SK-N-SH treated with all-trans-retinoic acid at 6 μM for 48 hours (cell line): ENCODE measurements around the gene EIF5B.

Source experiments
- ATAC-seq: fragments of 200-7000 bp; cut with Tn5 transposase; 3 replicates; pipeline ENCODE4 v1.9.1; 2020; ENCODE audit warnings: mild to moderate bottlenecking, moderate library complexity
- ARNTL ChIP-seq: fragments of 450-650 bp; formaldehyde crosslinking; IDR thresholded peaks from 2 replicates; pipeline ENCODE4 v1.5.0; 2020; ENCODE audit warnings: low read depth, mild to moderate bottlenecking, moderate library complexity, borderline replicate concordance
- BACH2 ChIP-seq: fragments of 250-450 bp; sonication (Bioruptor Pico); IDR thresholded peaks from 2 replicates; pipeline ENCODE4 v1.9.0; 2021; ENCODE audit warnings: mild to moderate bottlenecking, borderline replicate concordance
- CREB5 ChIP-seq: fragments of 250-450 bp; sonication (Bioruptor Pico); IDR thresholded peaks from 2 replicates; pipeline ENCODE4 v1.5.1; 2020; ENCODE audit warnings: low read depth, mild to moderate bottlenecking, moderate library complexity
- CSRNP3 ChIP-seq: fragments of 250-450 bp; sonication (Bioruptor Pico); IDR thresholded peaks from 2 replicates; pipeline ENCODE4 v1.5.1; 2021; ENCODE audit warnings: mild to moderate bottlenecking, moderate library complexity
- ESRRG ChIP-seq: fragments of 250-450 bp; sonication (Bioruptor Pico); IDR thresholded peaks from 2 replicates; pipeline ENCODE4 v1.6.1; 2021; ENCODE audit warnings: mild to moderate bottlenecking
- ISL1 ChIP-seq: fragments of 250-450 bp; sonication (Bioruptor Pico); IDR thresholded peaks from 2 replicates; pipeline ENCODE4 v2.1.2; 2022; ENCODE audit warnings: mild to moderate bottlenecking, moderate library complexity
- OSR1 ChIP-seq: fragments of 250-450 bp; sonication (Bioruptor Pico); IDR thresholded peaks from 2 replicates; pipeline ENCODE4 v1.8.0; 2022; ENCODE audit warnings: moderate library complexity, mild to moderate bottlenecking, inconsistent platforms
- POU6F1 ChIP-seq: fragments of 250-450 bp; sonication (Bioruptor Pico); IDR thresholded peaks from 2 replicates; pipeline ENCODE4 v1.8.0; 2021; ENCODE audit warnings: low read depth, mild to moderate bottlenecking, moderate library complexity, borderline replicate concordance
- PPARA ChIP-seq: fragments of 250-450 bp; sonication (Bioruptor Pico); IDR thresholded peaks from 2 replicates; pipeline ENCODE4 v1.5.0; 2020; ENCODE audit warnings: mild to moderate bottlenecking, borderline replicate concordance
- RARB ChIP-seq: fragments of 250-450 bp; sonication (Bioruptor Pico); IDR thresholded peaks from 2 replicates; pipeline ENCODE4 v1.8.0; 2021; ENCODE audit warnings: mild to moderate bottlenecking, moderate library complexity
- SNAI2 ChIP-seq: fragments of 250-450 bp; sonication (Bioruptor Pico); IDR thresholded peaks from 2 replicates; pipeline ENCODE4 v1.5.0; 2020; ENCODE audit warnings: mild to moderate bottlenecking, moderate library complexity
- TCF4 ChIP-seq: fragments of 250-450 bp; sonication (Bioruptor Pico); IDR thresholded peaks from 2 replicates; pipeline ENCODE4 v1.8.0; 2021; ENCODE audit warnings: mild to moderate bottlenecking, moderate library complexity, borderline replicate concordance
- TOX ChIP-seq: fragments of 250-450 bp; sonication (Bioruptor Pico); IDR thresholded peaks from 2 replicates; pipeline ENCODE4 v1.8.0; 2021; ENCODE audit warnings: mild to moderate bottlenecking, moderate library complexity, borderline replicate concordance
- TSHZ2 ChIP-seq: fragments of 250-450 bp; sonication (Bioruptor Pico); IDR thresholded peaks from 2 replicates; pipeline ENCODE4 v1.5.0; 2020; ENCODE audit warnings: mild to moderate bottlenecking, moderate library complexity
- ZC3H10 ChIP-seq: fragments of 250-450 bp; sonication (Bioruptor Pico); IDR thresholded peaks from 2 replicates; pipeline ENCODE4 v1.5.1; 2021; ENCODE audit warnings: mild to moderate bottlenecking, moderate library complexity
- ZFP3 ChIP-seq: fragments of 250-450 bp; sonication (Bioruptor Pico); IDR thresholded peaks from 2 replicates; pipeline ENCODE4 v1.5.0; 2020; ENCODE audit warnings: mild to moderate bottlenecking, moderate library complexity
- ZFP30 ChIP-seq: fragments of 450-650 bp; formaldehyde crosslinking; IDR thresholded peaks from 2 replicates; pipeline ENCODE4 v1.5.0; 2022; ENCODE audit warnings: mild to moderate bottlenecking, moderate library complexity
- ZNF565 ChIP-seq: fragments of 450-650 bp; formaldehyde crosslinking; conservative IDR thresholded peaks from 2 replicates; pipeline ENCODE4 v1.5.0; 2020; ENCODE audit warnings: low read depth, mild to moderate bottlenecking, moderate library complexity
- ZNF70 ChIP-seq: fragments of 450-650 bp; formaldehyde crosslinking; IDR thresholded peaks from 2 replicates; pipeline ENCODE4 v1.5.0; 2020; ENCODE audit warnings: mild to moderate bottlenecking, moderate library complexity
- ZNF8 ChIP-seq: fragments of 450-650 bp; formaldehyde crosslinking; IDR thresholded peaks from 2 replicates; pipeline ENCODE4 v1.5.0; 2020; ENCODE audit warnings: mild to moderate bottlenecking, moderate library complexity

The EIF5B gene

GRCh38 chr2:99377879-99378278 is 40.7 kb downstream of the EIF5B start:
- no peak for TF ChIP-seq BACH2 (CRISPR knock-in tag)
- TF ChIP-seq TSHZ2 (CRISPR knock-in tag): no peak
- ATAC-seq: no peak

- no peak for TF ChIP-seq ZC3H10 (CRISPR knock-in tag)
- no peak for TF ChIP-seq TSHZ2 (CRISPR knock-in tag)
- no peak for TF ChIP-seq ZNF70 (CRISPR knock-in tag)
- TF ChIP-seq ESRRG (CRISPR knock-in tag): no peak
- ATAC-seq: no peak
Measured at GRCh38 chr2:99380376-99381010, 43.3 kb downstream of the EIF5B start.

- no peak for TF ChIP-seq ESRRG (CRISPR knock-in tag)
- no peak for TF ChIP-seq ZFP30 (CRISPR knock-in tag)
- TF ChIP-seq ZFP3 (CRISPR knock-in tag): no peak
- TF ChIP-seq TOX (CRISPR knock-in tag): no peak
- TF ChIP-seq ZNF70 (CRISPR knock-in tag): no peak
- TF ChIP-seq POU6F1 (CRISPR knock-in tag): no peak
- no peak for TF ChIP-seq PPARA (CRISPR knock-in tag)
- no peak for TF ChIP-seq SNAI2 (CRISPR knock-in tag)
- TF ChIP-seq TCF4 (CRISPR knock-in tag): no peak
- no peak for TF ChIP-seq ISL1 (CRISPR knock-in tag)
- TF ChIP-seq ZC3H10 (CRISPR knock-in tag): no peak
- TF ChIP-seq RARB (CRISPR knock-in tag): no peak
- no peak for TF ChIP-seq BACH2 (CRISPR knock-in tag)
- TF ChIP-seq CREB5 (CRISPR knock-in tag): no peak
- no peak for TF ChIP-seq OSR1
- no peak for ATAC-seq
Measured at GRCh38 chr2:99382143-99382542, 45.0 kb downstream of the EIF5B start.

- ATAC-seq: no peak
- TF ChIP-seq CSRNP3 (CRISPR knock-in tag) (no peak), CREB5 (CRISPR knock-in tag) (no peak), PPARA (CRISPR knock-in tag) (no peak), ZNF565 (CRISPR knock-in tag) (no peak), TSHZ2 (CRISPR knock-in tag) (no peak), ZNF70 (CRISPR knock-in tag) (no peak), ESRRG (CRISPR knock-in tag) (no peak), ARNTL (CRISPR knock-in tag) (no peak), BACH2 (CRISPR knock-in tag) (no peak), OSR1 (no peak), ZNF8 (no peak), RARB (CRISPR knock-in tag) (no peak)
Measured at GRCh38 chr2:99386011-99386410, 48.8 kb downstream of the EIF5B start.
